Measurements from ENCODE around the gene CNBD2.
"Not testable (repeated sequence)": the region's sequence is repeated elsewhere in the genome, so short reads cannot be mapped to it uniquely, and the experiment has no call there.

DNA sequence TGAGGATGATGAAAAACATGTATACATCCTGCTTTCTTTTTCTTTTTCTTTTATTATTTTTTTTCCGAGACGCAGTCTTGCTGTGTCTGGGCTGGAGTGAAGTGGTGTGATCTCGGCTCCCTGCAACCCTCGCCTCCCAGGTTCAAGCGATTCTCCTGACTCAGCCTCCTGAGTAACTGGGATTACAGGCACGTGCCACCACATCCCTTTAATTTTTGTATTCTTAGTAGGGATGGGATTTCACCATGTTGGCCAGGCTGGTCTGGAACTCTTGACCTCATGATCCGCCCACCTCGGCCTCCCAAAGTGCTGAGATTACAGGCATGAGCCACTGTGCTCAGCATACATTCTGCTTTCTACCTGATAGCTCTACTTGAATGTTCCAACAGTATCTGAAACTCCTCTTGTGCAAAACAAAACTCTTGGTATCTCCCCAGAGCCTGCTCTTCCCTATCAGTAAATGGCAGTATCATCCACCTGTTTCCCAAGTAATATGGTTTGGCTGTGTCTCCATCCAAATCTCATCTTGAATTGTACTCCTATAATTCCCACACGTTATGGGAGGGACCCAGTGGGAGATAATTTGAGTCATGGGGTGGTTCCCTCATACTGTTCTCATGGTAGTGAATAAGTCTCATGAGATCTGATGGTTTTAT lies 85.6 kb downstream of the CNBD2 start:
- TF ChIP-seq, protein P1, sequence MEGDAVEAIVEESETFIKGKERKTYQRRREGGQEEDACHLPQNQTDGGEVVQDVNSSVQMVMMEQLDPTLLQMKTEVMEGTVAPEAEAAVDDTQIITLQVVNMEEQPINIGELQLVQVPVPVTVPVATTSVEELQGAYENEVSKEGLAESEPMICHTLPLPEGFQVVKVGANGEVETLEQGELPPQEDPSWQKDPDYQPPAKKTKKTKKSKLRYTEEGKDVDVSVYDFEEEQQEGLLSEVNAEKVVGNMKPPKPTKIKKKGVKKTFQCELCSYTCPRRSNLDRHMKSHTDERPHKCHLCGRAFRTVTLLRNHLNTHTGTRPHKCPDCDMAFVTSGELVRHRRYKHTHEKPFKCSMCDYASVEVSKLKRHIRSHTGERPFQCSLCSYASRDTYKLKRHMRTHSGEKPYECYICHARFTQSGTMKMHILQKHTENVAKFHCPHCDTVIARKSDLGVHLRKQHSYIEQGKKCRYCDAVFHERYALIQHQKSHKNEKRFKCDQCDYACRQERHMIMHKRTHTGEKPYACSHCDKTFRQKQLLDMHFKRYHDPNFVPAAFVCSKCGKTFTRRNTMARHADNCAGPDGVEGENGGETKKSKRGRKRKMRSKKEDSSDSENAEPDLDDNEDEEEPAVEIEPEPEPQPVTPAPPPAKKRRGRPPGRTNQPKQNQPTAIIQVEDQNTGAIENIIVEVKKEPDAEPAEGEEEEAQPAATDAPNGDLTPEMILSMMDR (optimal IDR thresholded peaks at IDR 0.05 in 1 of 3, IDR thresholded peaks at IDR 0.05 in 1 of 3, conservative IDR thresholded peaks at IDR 0.05 in 1 of 3; ENCODE audit: extremely low read depth in 1 of 3, insufficient read depth in 2 of 3, low read length in 3 of 3) = not testable (repeated sequence)
- TF ChIP-seq EZH2 (IDR thresholded peaks at IDR 0.05; ENCODE audit: low read length) = not testable (repeated sequence)

Measured in keratinocyte (primary cell).